GM21447 (cell line): ENCODE results near the gene FAM3A.
"Not testable (repeated sequence)": the region's sequence is repeated elsewhere in the genome, so short reads cannot be mapped to it uniquely, and the experiment has no call there.

Source experiments
- ATAC-seq: cut with Tn5 transposase; IDR thresholded peaks from one replicate; pipeline ENCODE4 v1.9.1; 2021; ENCODE audit not compliant: unreplicated experiment

Gene FAM3A

GRCh38 chrX:154515966-154516655 is at the start of gene FAM3A:
Gene FAM3A (minus strand): TSS chrX:154516232. CDS start chrX:154515772, 460 bp downstream.
- ATAC-seq, result peak; percentile 82

GRCh38 chrX:154562295-154562694 is 46.3 kb upstream of the FAM3A start:
- not testable (repeated sequence) for ATAC-seq

- not testable (repeated sequence) for ATAC-seq
Measured at GRCh38 chrX:154560326-154560725, 44.3 kb upstream of the FAM3A start.

GRCh38 chrX:154558896-154559295 is 42.9 kb upstream of the FAM3A start:
- ATAC-seq, result not testable (repeated sequence)

GRCh38 chrX:154558060-154558690 is 42.1 kb upstream of the FAM3A start:
- not testable (repeated sequence) for ATAC-seq

GRCh38 chrX:154552112-154552806 is 36.2 kb upstream of the FAM3A start:
- not testable (repeated sequence) for ATAC-seq

- ATAC-seq, result no peak
Measured at GRCh38 chrX:154549766-154550165, 33.7 kb upstream of the FAM3A start.

- ATAC-seq, result no peak
Measured at GRCh38 chrX:154548028-154548316, 31.9 kb upstream of the FAM3A start.

- peak; percentile 80 for ATAC-seq
Measured at GRCh38 chrX:154547245-154548027, 31.4 kb upstream of the FAM3A start, which contains the start of gene IKBKG. Gene IKBKG (plus strand): TSS chrX:154547620. CDS start chrX:154552003, 4,383 bp downstream.

- ATAC-seq, result peak; percentile 40
Measured at GRCh38 chrX:154546354-154547244, 30.6 kb upstream of the FAM3A start, which contains the start of gene G6PD. Gene G6PD (minus strand): TSS chrX:154546846. CDS start chrX:154546155, 691 bp downstream.

- no peak for ATAC-seq
Measured at GRCh38 chrX:154545673-154546274, 29.7 kb upstream of the FAM3A start.

- ATAC-seq, result no peak
Measured at GRCh38 chrX:154542723-154543424, 26.8 kb upstream of the FAM3A start.

- no peak for ATAC-seq
Measured at GRCh38 chrX:154541896-154542722, 26.1 kb upstream of the FAM3A start.

- ATAC-seq, result no peak
Measured at GRCh38 chrX:154541589-154541895, 25.5 kb upstream of the FAM3A start.

- no peak for ATAC-seq
Measured at GRCh38 chrX:154540897-154541535, 25.0 kb upstream of the FAM3A start.

GRCh38 chrX:154540365-154540764 is 24.3 kb upstream of the FAM3A start:
- ATAC-seq, result not testable (repeated sequence)

- no peak for ATAC-seq
Measured at GRCh38 chrX:154539077-154539476, 23.0 kb upstream of the FAM3A start.

GRCh38 chrX:154535892-154536291 is 19.9 kb upstream of the FAM3A start:
- no peak for ATAC-seq
